ENCODE results near the gene URB2.

- TF ChIP-seq EZH2 (IDR thresholded peaks at IDR 0.05; ENCODE audit: insufficient read depth, low read length) (no peak), CTCF (IDR thresholded peaks at IDR 0.05; ENCODE audit: insufficient read depth, low read depth, low read length) (no peak)
Observed at GRCh38 chr1:229675396-229675795, 49.3 kb downstream of the URB2 start.
